Panc1 (cell line): ENCODE data around the gene DIP2C.

Experiments used
- CTCF ChIP-seq: fragments of 450-650 bp; IDR thresholded peaks from 2 replicates; pipeline ENCODE4 v1.5.1; 2017; ENCODE audit warnings: mild to moderate bottlenecking
- POLR2AphosphoS5 ChIP-seq: IDR thresholded peaks from 2 replicates; pipeline ENCODE4 v1.6.1; 2012; ENCODE audit warnings: mild to moderate bottlenecking, low read depth, low read length, moderate library complexity
- SIN3A ChIP-seq: IDR thresholded peaks from 2 replicates; pipeline ENCODE4 v1.6.1; 2012; ENCODE audit warnings: low read depth, mild to moderate bottlenecking, low read length, moderate library complexity, borderline replicate concordance; ENCODE audit not compliant: insufficient read depth
- TF ChIP-seq, protein P1 (sequence below), 2 experiments: IDR thresholded peaks; 2 replicates each; pipeline ENCODE4 v1.6.1; 2011 to 2012; ENCODE audit warnings: low read depth in 2 of 2, control low read depth in 1 of 2, low read length in 1 of 2, mild to moderate bottlenecking in 1 of 2, moderate library complexity in 1 of 2; ENCODE audit not compliant: insufficient read depth in 1 of 2

GRCh38 chr10:235915-236314 is 453.6 kb downstream of the DIP2C start:
- TF ChIP-seq CTCF, result no peak
- TF ChIP-seq POLR2AphosphoS5, result no peak
- TF ChIP-seq, protein P1, sequence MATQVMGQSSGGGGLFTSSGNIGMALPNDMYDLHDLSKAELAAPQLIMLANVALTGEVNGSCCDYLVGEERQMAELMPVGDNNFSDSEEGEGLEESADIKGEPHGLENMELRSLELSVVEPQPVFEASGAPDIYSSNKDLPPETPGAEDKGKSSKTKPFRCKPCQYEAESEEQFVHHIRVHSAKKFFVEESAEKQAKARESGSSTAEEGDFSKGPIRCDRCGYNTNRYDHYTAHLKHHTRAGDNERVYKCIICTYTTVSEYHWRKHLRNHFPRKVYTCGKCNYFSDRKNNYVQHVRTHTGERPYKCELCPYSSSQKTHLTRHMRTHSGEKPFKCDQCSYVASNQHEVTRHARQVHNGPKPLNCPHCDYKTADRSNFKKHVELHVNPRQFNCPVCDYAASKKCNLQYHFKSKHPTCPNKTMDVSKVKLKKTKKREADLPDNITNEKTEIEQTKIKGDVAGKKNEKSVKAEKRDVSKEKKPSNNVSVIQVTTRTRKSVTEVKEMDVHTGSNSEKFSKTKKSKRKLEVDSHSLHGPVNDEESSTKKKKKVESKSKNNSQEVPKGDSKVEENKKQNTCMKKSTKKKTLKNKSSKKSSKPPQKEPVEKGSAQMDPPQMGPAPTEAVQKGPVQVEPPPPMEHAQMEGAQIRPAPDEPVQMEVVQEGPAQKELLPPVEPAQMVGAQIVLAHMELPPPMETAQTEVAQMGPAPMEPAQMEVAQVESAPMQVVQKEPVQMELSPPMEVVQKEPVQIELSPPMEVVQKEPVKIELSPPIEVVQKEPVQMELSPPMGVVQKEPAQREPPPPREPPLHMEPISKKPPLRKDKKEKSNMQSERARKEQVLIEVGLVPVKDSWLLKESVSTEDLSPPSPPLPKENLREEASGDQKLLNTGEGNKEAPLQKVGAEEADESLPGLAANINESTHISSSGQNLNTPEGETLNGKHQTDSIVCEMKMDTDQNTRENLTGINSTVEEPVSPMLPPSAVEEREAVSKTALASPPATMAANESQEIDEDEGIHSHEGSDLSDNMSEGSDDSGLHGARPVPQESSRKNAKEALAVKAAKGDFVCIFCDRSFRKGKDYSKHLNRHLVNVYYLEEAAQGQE (IDR thresholded peaks at IDR 0.05; ENCODE audit: insufficient read depth in 1 of 2, low read depth in 2 of 2, low read length in 1 of 2), result no peak
- no peak for TF ChIP-seq SIN3A
